Effector CD8-positive, alpha-beta T cell (primary cell): Measurements from ENCODE around the gene TVP23A.
"Not testable (repeated sequence)": the region's sequence is repeated elsewhere in the genome, so short reads cannot be mapped to it uniquely, and the experiment has no call there.

Source experiments
- DNase-seq: peaks from one replicate; lab custom pipeline; 2025; lab: John Stamatoyannopoulos, UW

Gene TVP23A

DNA sequence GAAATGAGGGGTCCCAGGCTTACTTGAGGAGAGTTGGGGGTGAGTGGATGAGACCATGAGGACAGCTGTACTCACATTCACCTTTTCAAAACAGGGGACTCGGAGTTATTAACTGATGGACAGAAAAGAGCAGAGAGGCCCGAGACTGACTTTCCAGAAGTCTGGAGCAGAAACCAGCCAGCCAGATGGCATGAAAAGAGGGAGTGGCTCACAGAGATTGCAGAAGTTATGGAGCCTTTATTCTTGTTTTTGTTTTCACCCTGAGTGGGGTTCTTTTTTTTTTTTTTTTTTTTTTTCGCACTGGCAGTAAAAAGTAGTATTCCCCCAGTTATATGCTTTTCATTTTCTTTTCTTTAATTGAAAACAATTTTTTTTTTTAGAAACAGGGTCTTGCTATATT, 18.9 kb downstream of the TVP23A start:
- no peak for DNase-seq

DNA sequence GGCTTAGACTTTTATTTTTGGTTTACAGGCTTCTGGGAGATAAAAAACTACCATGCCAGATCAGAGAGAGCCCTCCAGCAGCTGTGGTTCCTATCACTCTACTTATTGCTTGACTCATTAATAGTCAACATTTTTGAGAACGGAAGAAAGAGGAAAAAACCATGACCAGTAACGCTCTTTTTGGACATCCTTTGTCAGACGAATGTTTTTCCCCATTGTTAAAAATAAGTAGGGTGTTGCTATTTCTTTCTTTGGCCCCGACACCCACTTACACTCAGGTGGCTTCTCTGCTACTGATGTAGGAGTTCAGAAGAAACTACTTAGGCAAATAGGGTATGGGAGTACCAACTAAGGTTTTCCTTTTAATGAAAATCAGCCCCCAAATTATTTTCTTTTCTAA, 27.5 kb downstream of the TVP23A start:
- DNase-seq, result no peak

DNA sequence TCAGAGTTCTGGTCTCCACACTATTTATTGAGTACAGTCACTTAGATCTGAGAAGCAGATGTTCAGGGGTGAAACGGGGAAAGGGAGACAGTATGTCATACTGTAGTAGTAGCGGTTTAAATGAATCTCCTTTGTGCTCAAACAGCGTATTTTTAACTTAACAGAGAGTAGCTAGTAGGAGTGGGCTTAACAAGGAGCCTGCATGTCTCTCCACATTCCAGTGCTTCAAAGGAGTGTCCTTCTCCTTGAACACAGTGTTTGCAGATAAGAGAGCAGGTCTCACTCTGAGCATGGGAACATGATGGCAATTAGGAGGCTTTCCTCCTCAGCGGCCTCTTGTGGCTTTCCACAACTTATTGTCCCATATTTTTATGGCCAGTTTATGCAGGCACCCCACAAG, 30.0 kb downstream of the TVP23A start:
- DNase-seq, result not testable (repeated sequence)

- no peak for DNase-seq
These were observed 31.3 kb downstream of the TVP23A start for GRCh38 chr16:10787304-10787703.

GRCh38 chr16:10782628-10783027, 36.0 kb downstream of the TVP23A start:
- no peak for DNase-seq

GRCh38 chr16:10780628-10781027, 38.0 kb downstream of the TVP23A start:
- DNase-seq, result no peak

GRCh38 chr16:10779908-10780307, 38.7 kb downstream of the TVP23A start:
- not testable (repeated sequence) for DNase-seq

DNA sequence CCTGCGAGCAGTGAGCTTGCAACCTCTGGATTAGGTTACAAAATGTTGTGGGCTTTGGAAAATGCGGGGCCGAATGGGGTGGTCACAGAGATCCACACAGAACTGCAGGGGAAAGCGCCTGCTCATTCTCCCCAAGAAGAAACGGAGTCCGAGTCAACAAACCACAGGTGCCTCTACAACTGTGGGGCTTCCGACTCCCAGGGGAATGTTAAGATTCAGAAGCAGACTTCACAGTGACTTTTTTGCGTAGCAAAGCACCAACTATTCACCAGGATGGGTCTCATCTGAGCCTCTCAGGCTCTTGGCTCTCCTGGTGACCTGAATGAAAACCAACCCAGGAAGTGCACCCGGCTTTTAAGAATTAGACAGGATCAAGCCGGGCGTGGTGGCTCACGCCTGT, 41.2 kb downstream of the TVP23A start:
- DNase-seq, result no peak

- DNase-seq, result not testable (repeated sequence)
These were observed 41.7 kb downstream of the TVP23A start for GRCh38 chr16:10776923-10777322.

GRCh38 chr16:10776280-10776679, 42.3 kb downstream of the TVP23A start:
- no peak for DNase-seq

DNA sequence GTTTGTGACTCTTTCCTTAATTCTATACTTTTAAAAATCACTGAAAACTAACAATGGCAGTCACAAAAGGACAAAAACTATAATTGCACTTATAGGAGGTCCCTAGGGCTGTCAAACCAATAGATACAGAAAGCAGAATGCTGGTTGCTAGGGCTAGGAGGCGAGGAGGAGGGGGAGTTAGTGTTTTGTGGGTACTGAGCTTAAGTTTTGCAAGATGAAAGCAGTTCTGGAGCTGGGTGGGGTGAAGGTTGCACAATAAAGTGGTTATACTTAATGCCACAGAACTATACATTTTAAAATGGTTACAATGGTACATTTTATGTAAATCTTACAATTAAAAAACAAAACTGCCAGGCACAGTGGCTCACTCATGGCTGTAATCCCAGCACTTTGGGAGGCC, 47.7 kb downstream of the TVP23A start:
- DNase-seq, result no peak

- DNase-seq, result no peak
These were observed 49.2 kb downstream of the TVP23A start for GRCh38 chr16:10769381-10769780.

DNA sequence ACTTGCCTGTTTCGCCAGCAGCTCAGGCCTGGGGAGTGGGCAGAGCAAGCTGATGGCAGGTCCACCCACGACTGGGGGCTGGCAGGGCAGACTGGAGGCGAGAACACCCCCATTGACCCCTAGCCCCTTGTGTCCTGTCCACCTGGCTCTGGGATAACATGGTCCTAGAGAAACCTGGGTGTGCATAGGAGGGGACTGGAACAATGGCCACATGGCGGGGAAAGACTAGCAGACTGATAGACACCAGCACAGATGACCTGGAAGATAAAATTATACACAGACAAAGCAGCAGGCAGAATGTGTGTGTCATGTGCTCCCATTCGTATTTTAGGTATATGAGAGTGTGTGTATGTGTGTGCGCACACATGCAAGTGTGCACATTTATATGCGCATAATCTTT, 51.5 kb downstream of the TVP23A start:
- DNase-seq, result no peak

- DNase-seq, result no peak
These were observed 52.8 kb downstream of the TVP23A start for GRCh38 chr16:10765772-10766171.

DNA sequence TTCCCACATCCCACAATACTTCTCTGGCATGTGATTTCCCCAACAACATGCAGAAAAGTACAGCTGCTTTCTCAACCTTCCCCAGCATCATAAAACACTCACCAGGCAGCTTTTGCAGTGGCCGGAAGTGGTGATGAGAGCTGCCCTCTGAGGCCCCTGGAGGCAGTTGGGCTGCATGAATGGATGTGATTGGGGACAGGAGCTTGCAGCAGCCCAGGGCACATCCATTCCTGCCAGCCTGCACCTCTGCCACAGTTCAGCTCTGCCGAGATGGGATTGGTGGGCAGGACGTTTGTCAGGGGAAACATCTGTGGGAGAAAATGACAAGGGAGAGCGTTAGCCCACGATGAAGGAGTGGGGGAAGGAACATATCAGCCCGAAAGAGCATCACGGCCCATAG, 55.1 kb downstream of the TVP23A start:
- DNase-seq, result no peak

- no peak for DNase-seq
These were observed 56.1 kb downstream of the TVP23A start for GRCh38 chr16:10762336-10763016.

- no peak for DNase-seq
These were observed 57.2 kb downstream of the TVP23A start for GRCh38 chr16:10761373-10761772.

- DNase-seq, result no peak
These were observed 57.7 kb downstream of the TVP23A start for GRCh38 chr16:10760858-10761257.

- no peak for DNase-seq
These were observed 62.0 kb downstream of the TVP23A start for GRCh38 chr16:10756574-10756973.

- no peak for DNase-seq
These were observed 63.7 kb downstream of the TVP23A start for GRCh38 chr16:10754941-10755340.

GRCh38 chr16:10753670-10754069, 64.9 kb downstream of the TVP23A start:
- DNase-seq, result no peak

DNA sequence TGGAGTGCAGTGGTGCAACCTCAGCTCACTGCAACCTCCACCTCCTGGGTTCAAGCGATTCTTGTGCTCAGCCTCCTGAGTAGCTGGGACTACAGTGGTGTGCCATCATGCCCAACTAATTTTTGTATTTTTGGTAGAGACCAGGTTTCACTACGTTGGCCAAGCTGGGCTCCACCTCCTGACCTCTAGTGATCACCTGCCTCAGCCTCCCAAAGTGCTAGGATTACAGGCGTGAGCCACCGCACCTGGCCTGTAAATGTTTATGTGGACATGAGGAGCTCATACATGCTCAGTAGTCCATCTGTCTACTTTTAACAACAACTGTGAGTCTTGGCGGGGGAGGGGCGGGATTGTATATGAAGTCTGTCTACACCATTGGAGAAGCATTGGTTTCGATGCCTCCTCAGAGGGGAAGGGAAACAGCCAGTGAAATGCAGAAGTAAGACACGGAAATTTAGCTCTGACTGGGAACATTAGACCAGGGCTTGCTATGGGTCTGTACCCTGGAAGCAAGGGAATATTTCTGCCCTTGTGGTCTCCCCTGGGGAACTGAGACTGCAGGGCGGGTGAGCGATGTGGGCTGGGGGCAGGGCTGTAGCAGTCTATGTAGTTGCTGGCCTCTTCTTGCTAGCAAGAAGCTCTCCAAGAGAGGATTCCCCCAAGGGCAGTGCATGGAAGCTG, 65.6 kb downstream of the TVP23A start:
- no peak for DNase-seq

DNA sequence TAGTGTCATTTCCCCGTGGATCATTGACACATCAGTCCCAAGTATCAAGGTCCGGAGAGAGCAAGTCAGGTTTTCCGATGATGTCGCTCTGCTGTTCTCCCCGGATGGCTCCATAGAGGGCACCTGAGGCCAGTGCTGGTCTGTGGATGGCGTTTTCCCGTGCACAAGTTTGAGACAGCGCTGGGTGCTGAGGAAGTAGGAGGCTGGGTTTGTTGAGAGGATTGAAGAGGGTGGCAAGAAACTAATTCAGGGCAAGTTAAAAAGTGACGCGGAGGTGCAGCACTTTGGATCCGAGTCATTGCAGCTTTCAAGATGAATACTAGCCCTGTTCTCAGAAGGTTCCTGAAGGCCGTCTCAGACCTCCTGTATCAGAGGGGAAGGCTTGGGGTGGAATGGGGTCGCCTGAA, 67.3 kb downstream of the TVP23A start:
- no peak for DNase-seq

DNA sequence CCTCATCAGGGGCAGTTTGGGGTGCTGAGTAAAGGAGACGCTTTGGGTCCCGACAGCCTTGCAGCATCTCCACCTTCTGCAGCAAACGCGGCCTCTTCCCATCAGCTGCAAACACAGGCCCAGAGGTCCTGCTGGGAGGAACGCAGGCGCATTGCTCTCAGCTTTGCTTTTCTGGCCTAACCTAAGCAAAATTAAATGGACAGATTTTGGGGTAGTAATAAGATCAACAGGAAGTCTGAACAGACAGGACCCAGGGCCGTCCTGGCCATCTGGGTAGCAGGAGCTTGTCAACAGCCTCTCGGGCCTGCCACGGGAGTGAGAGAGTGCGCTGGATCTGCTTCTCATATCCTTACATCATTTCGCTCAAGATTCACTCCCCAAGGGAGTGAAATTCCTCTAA, 67.8 kb downstream of the TVP23A start:
- no peak for DNase-seq
